ENCODE results near the gene TRPM6. TPM values are rescaled to one million over a fixed set of nuclear protein-coding genes. Genes with fewer than 3 reads are reported as not detected.

The TRPM6 gene
- total RNA-seq, 1 experiment from 2014 or later, result not detected

DNA sequence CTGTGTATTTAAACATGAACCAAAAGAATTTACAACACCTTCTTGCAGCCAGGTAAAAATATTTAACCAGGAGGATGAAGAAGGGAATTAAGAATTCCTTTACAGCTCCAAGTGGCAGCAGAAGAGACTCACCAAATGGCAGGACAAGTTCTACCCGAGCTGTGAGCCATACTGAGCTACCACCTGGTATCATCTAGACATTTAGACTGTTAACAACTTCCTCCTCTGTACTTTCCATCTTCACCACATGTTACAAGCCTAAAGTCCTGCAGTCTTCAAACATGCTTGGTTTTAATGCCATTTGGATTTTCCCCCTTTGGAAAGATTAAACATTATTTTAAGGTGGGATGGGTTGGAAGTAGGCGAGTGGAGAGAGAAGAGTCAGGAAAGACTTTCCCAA is 190.2 kb downstream of the TRPM6 start:
- Histone ChIP-seq H3K9me3 (ENCODE audit: low read length) (no peaks in the 10 kb centered on the region), H3K4me3 (ENCODE audit: low read length) (no peak overlapping the region), H3K79me2 (ENCODE audit: low read length) (no peaks in the 10 kb centered on the region), H3K27me3 (ENCODE audit: low read length) (no peaks in the 10 kb centered on the region), H3K9me2 (replicated peaks; ENCODE audit: low read length) (no peaks in the 10 kb centered on the region), H3K4me1 (ENCODE audit: insufficient read depth, low read length) (no peaks in the 10 kb centered on the region), H3K9ac (ENCODE audit: low read length) (no peak overlapping the region), H3K4me2 (ENCODE audit: low read length) (no peak overlapping the region), H3K36me3 (ENCODE audit: low read depth, low read length) (no peaks in the 10 kb centered on the region), H2AFZ (ENCODE audit: low read length) (no peak overlapping the region), H3F3A (ENCODE audit: low read length, unreplicated experiment) (no peaks in the 10 kb centered on the region), H3K27ac (ENCODE audit: low read length) (no peak overlapping the region), H4K20me1 (ENCODE audit: low read length) (no peaks in the 10 kb centered on the region)
- DNase-seq (no peak), ATAC-seq (no peak)
- ChIA-PET POLR2A (ENCODE audit: unreplicated experiment) (no interaction called here), CTCF (no interaction called here)
- no peak for TF ChIP-seq EZH2 (IDR thresholded peaks at IDR 0.05; ENCODE audit: low read length, unreplicated experiment)
- TF ChIP-seq, protein P1, sequence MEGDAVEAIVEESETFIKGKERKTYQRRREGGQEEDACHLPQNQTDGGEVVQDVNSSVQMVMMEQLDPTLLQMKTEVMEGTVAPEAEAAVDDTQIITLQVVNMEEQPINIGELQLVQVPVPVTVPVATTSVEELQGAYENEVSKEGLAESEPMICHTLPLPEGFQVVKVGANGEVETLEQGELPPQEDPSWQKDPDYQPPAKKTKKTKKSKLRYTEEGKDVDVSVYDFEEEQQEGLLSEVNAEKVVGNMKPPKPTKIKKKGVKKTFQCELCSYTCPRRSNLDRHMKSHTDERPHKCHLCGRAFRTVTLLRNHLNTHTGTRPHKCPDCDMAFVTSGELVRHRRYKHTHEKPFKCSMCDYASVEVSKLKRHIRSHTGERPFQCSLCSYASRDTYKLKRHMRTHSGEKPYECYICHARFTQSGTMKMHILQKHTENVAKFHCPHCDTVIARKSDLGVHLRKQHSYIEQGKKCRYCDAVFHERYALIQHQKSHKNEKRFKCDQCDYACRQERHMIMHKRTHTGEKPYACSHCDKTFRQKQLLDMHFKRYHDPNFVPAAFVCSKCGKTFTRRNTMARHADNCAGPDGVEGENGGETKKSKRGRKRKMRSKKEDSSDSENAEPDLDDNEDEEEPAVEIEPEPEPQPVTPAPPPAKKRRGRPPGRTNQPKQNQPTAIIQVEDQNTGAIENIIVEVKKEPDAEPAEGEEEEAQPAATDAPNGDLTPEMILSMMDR (conservative IDR thresholded peaks at IDR 0.05; ENCODE audit: low read depth, low read length), result no peak
- no peak for TF ChIP-seq EZH2phosphoT487 (IDR thresholded peaks at IDR 0.05; ENCODE audit: borderline replicate concordance, low read length)
- intact Hi-C loops (cut with micrococcal nuclease), result no loop called here
- BruUV-seq (replicated peaks), result no TSS peak

DNA sequence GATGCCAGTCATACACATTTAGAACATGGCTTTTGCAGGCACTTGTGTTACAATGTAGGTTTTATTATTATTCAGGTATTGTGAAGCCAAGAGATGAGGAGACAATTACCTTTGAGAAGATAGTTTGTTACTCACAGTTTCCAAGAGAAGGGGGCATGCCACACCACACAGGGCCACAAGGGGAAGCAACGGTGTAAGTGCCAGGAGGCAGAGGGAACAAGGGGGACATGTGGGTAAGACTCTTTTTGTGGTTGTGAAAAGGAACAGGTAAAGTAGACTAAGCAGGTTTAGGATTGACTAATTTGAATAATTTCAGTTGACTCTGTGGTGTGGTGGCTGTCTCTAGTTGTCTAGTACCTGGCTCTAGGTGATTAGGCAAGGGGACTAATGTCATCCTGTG is 191.2 kb downstream of the TRPM6 start:
- H3F3A ChIP-seq (ENCODE audit: low read length, unreplicated experiment), result no peaks in the 10 kb centered on the region
- H3K9me3 ChIP-seq (ENCODE audit: low read length), result no peaks in the 10 kb centered on the region
- ChIA-PET POLR2A (ENCODE audit: unreplicated experiment) (no interaction called here), CTCF (no interaction called here)
- no peak for ATAC-seq
- no peak overlapping the region for H3K4me2 ChIP-seq (ENCODE audit: low read length)
- no peaks in the 10 kb centered on the region for H3K36me3 ChIP-seq (ENCODE audit: low read depth, low read length)
- no peaks in the 10 kb centered on the region for H4K20me1 ChIP-seq (ENCODE audit: low read length)
- no TSS peak for BruUV-seq (replicated peaks)
- no peak for TF ChIP-seq EZH2 (IDR thresholded peaks at IDR 0.05; ENCODE audit: low read length, unreplicated experiment)
- TF ChIP-seq EZH2phosphoT487 (IDR thresholded peaks at IDR 0.05; ENCODE audit: borderline replicate concordance, low read length), result no peak
- TF ChIP-seq, protein P1 (conservative IDR thresholded peaks at IDR 0.05; ENCODE audit: low read depth, low read length), result no peak
- no peaks in the 10 kb centered on the region for H3K79me2 ChIP-seq (ENCODE audit: low read length)
- no peaks in the 10 kb centered on the region for H3K4me1 ChIP-seq (ENCODE audit: insufficient read depth, low read length)
- intact Hi-C loops (cut with micrococcal nuclease), result no loop called here
- H3K9ac ChIP-seq (ENCODE audit: low read length), result no peak overlapping the region
- H3K9me2 ChIP-seq (replicated peaks; ENCODE audit: low read length), result no peaks in the 10 kb centered on the region
- no peaks in the 10 kb centered on the region for H3K27me3 ChIP-seq (ENCODE audit: low read length)
- H2AFZ ChIP-seq (ENCODE audit: low read length), result no peak overlapping the region
- H3K4me3 ChIP-seq (ENCODE audit: low read length), result no peak overlapping the region
- no peak overlapping the region for H3K27ac ChIP-seq (ENCODE audit: low read length)
- no peak for DNase-seq

DNA sequence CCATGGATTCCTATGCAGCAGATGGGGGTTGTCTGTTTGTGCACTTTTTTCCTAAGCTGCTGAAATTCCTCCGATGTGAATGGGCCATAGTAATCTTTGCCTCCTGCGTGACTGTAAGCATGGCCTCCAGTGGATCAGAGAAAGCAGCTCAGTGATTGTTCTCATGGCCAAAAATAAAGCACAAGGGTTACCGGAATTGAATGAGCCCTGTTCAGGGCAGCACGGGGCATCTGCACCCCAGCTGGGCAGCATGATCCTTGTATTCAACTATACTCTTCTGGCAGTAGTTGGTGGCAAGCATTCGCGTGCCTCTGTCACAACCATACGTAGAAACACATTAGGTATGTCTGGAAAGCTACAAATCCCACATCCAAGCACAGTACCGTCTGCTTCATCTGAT is 196.7 kb downstream of the TRPM6 start:
- H3K9me3 ChIP-seq (ENCODE audit: low read length), result no peaks in the 10 kb centered on the region
- ATAC-seq (no peak), DNase-seq (no peak)
- peaks cover 10% of the 10 kb centered on the region for H3K27me3 ChIP-seq (ENCODE audit: low read length)
- intact Hi-C loops (cut with micrococcal nuclease), result no loop called here
- H3K36me3 ChIP-seq (ENCODE audit: low read depth, low read length), result no peaks in the 10 kb centered on the region
- H3K27ac ChIP-seq (ENCODE audit: low read length), result no peak overlapping the region
- H3K79me2 ChIP-seq (ENCODE audit: low read length), result no peaks in the 10 kb centered on the region
- POLR2A ChIA-PET (ENCODE audit: unreplicated experiment), result no interaction called here
- no peaks in the 10 kb centered on the region for H3F3A ChIP-seq (ENCODE audit: low read length, unreplicated experiment)
- H3K4me2 ChIP-seq (ENCODE audit: low read length), result no peak overlapping the region
- H2AFZ ChIP-seq (ENCODE audit: low read length), result no peak overlapping the region
- TF ChIP-seq EZH2 (IDR thresholded peaks at IDR 0.05; ENCODE audit: low read length, unreplicated experiment) (no peak), EZH2phosphoT487 (IDR thresholded peaks at IDR 0.05; ENCODE audit: borderline replicate concordance, low read length) (no peak)
- TF ChIP-seq, protein P1 (conservative IDR thresholded peaks at IDR 0.05; ENCODE audit: low read depth, low read length), result no peak
- no peaks in the 10 kb centered on the region for H3K9me2 ChIP-seq (replicated peaks; ENCODE audit: low read length)
- H3K4me1 ChIP-seq (ENCODE audit: insufficient read depth, low read length), result no peaks in the 10 kb centered on the region
- no TSS peak for BruUV-seq (replicated peaks)
- CTCF ChIA-PET, result no interaction called here
- no peak overlapping the region for H3K4me3 ChIP-seq (ENCODE audit: low read length)
- H4K20me1 ChIP-seq (ENCODE audit: low read length), result no peaks in the 10 kb centered on the region
- no peak overlapping the region for H3K9ac ChIP-seq (ENCODE audit: low read length)

Measured in PC-3 (cell line).